ENCODE results near the gene PDZD2. TPM values are rescaled to one million over a fixed set of nuclear protein-coding genes. Genes with fewer than 3 reads are reported as not detected.

Gene PDZD2
- total RNA-seq, 4 donors from 2014 or later = 13.7 to 26.7 (median 24.1) TPM

DNA sequence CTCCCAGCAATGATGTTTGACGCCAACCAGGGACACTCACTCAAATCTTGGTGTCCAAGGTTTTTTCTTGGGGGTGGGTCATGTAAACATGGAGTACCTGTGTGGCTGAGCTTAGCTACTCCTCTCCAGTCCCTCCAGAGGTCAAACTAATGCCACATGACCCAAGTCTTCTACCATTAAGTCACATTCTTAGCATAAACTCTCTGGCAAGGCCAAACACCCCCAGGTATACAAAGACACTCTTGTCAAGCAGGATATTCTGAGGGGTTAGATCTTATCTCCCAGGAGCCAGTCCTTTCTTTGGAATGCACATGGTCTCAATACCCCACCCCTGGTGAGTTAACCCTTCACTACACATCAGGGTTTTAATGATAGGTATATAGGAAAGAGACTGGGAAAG is 161.4 kb downstream of the PDZD2 start:
- TF ChIP-seq POLR2A (IDR thresholded peaks at IDR 0.05) = no peak
- TF ChIP-seq, protein P1, sequence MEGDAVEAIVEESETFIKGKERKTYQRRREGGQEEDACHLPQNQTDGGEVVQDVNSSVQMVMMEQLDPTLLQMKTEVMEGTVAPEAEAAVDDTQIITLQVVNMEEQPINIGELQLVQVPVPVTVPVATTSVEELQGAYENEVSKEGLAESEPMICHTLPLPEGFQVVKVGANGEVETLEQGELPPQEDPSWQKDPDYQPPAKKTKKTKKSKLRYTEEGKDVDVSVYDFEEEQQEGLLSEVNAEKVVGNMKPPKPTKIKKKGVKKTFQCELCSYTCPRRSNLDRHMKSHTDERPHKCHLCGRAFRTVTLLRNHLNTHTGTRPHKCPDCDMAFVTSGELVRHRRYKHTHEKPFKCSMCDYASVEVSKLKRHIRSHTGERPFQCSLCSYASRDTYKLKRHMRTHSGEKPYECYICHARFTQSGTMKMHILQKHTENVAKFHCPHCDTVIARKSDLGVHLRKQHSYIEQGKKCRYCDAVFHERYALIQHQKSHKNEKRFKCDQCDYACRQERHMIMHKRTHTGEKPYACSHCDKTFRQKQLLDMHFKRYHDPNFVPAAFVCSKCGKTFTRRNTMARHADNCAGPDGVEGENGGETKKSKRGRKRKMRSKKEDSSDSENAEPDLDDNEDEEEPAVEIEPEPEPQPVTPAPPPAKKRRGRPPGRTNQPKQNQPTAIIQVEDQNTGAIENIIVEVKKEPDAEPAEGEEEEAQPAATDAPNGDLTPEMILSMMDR (IDR thresholded peaks at IDR 0.05) = no peak
- H3K4me3 ChIP-seq = no peak overlapping the region
- no peaks in the 10 kb centered on the region for H3K4me1 ChIP-seq
- H3K27ac ChIP-seq = no peak overlapping the region
- intact Hi-C loops (cut with DNase I) = no loop called here
- H3K27me3 ChIP-seq = peaks cover 0 to 14% (median 0%) of the 10 kb centered on the region in 4 donors
- no peaks in the 10 kb centered on the region for H3K9me3 ChIP-seq
- no peaks in the 10 kb centered on the region for H3K36me3 ChIP-seq
- 88 to 100% methylated on average over 1 of the region's 1 CpG for WGBS, 2 donors
- no peak for DNase-seq

DNA sequence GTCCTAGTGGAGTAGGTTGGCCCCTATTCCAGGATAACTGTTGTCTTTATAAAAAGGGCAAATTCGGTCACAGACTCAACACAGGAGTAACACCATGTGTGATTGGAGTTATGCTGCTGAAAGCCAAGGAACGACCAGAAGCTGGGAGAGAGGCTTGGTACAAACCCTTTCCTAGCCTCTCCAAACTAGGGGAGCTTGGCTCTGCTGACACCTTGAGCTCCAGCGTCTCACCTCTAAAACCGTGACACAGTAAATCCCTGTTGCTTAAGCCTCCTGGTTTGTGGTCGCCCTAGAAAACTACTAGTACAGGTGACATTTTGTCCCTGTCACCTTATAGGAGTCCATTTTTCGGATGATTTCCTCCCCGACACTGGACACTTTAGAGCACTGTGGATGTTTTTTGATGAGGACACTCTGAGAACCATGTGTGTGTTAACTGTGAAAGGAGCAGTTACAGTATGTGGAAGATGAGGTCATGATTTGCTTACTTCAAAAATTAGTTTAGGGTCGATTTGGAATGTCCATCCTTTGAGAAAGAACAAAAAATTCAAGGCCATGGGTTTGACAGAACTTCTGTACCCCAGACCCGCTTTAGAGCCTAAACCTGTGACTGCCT is 167.0 kb downstream of the PDZD2 start:
- H3K27ac ChIP-seq = no peak overlapping the region
- WGBS, 2 donors = 80 to 87% methylated on average over 9 of the region's 9 CpGs
- H3K4me1 ChIP-seq = no peaks in the 10 kb centered on the region
- no peak overlapping the region for H3K4me3 ChIP-seq
- intact Hi-C loops (cut with DNase I) = loop anchor here (5.0 kb wide), 1 partner anchor 224 kb away; no protein-coding TSS in a partner anchor
- no peak for DNase-seq
- H3K27me3 ChIP-seq = peaks cover 0 to 12% (median 0%) of the 10 kb centered on the region in 4 donors
- H3K36me3 ChIP-seq = no peaks in the 10 kb centered on the region
- no peaks in the 10 kb centered on the region for H3K9me3 ChIP-seq
- TF ChIP-seq, protein P1 (IDR thresholded peaks at IDR 0.05) = no peak
- no peak for TF ChIP-seq POLR2A (IDR thresholded peaks at IDR 0.05)

GRCh38 chr5:31806561-31806960 is 167.6 kb downstream of the PDZD2 start:
- TF ChIP-seq, protein P1 (IDR thresholded peaks at IDR 0.05) = no peak
- no peak for TF ChIP-seq POLR2A (IDR thresholded peaks at IDR 0.05)
- Histone ChIP-seq H3K36me3 (no peaks in the 10 kb centered on the region), H3K27me3 (peaks cover 0 to 5% (median 0%) of the 10 kb centered on the region in 4 donors), H3K4me1 (no peaks in the 10 kb centered on the region), H3K4me3 (no peak overlapping the region), H3K9me3 (no peaks in the 10 kb centered on the region), H3K27ac (no peak overlapping the region)
- DNase-seq = no peak
- 69 to 75% methylated on average over 6 of the region's 6 CpGs for WGBS, 2 donors
- intact Hi-C loops (cut with DNase I) = loop anchor here (5.0 kb wide), 1 partner anchor 224 kb away; no protein-coding TSS in a partner anchor

GRCh38 chr5:31807789-31808540 is 169.0 kb downstream of the PDZD2 start:
- H3K9me3 ChIP-seq = no peaks in the 10 kb centered on the region
- intact Hi-C loops (cut with DNase I) = loop anchor here (5.0 kb wide), 1 partner anchor 226 kb away; no protein-coding TSS in a partner anchor
- H3K27ac ChIP-seq = no peak overlapping the region
- H3K4me1 ChIP-seq = no peaks in the 10 kb centered on the region
- 64 to 73% methylated on average over 10 to 11 of the region's 11 CpGs for WGBS, 2 donors
- H3K27me3 ChIP-seq = peaks cover 0 to 5% (median 0%) of the 10 kb centered on the region in 4 donors
- no peak for DNase-seq
- no peak overlapping the region for H3K4me3 ChIP-seq
- H3K36me3 ChIP-seq = no peaks in the 10 kb centered on the region
- TF ChIP-seq POLR2A (IDR thresholded peaks at IDR 0.05) = no peak
- TF ChIP-seq, protein P1 (IDR thresholded peaks at IDR 0.05) = no peak
